ENCODE results near the gene RAB21.

Gene RAB21

GRCh38 chr12:71727958-71728357, 26.7 kb upstream of the RAB21 start:
- no peak for TF ChIP-seq REST (IDR thresholded peaks at IDR 0.05; ENCODE audit: low read depth)
- TF ChIP-seq FOXM1 (IDR thresholded peaks at IDR 0.05; ENCODE audit: borderline replicate concordance, low read depth), result no peak
- no peak for TF ChIP-seq MAX (IDR thresholded peaks at IDR 0.05)
- TF ChIP-seq NFIC (IDR thresholded peaks at IDR 0.05), result no peak
- TF ChIP-seq RAD21 (IDR thresholded peaks at IDR 0.05; ENCODE audit: low read depth), result no peak
- TF ChIP-seq TCF12 (IDR thresholded peaks at IDR 0.05; ENCODE audit: low read depth), result no peak
- no peak for TF ChIP-seq YY1 (IDR thresholded peaks at IDR 0.05; ENCODE audit: low read depth)
- TF ChIP-seq CEBPB (IDR thresholded peaks at IDR 0.05), result no peak
- no peak for TF ChIP-seq CREB1 (IDR thresholded peaks at IDR 0.05; ENCODE audit: low read depth)
- TF ChIP-seq EP300 (IDR thresholded peaks at IDR 0.05; ENCODE audit: borderline replicate concordance), result no peak
- TF ChIP-seq TAF1 (IDR thresholded peaks at IDR 0.05; ENCODE audit: low read depth), result no peak
- TF ChIP-seq TEAD4 (IDR thresholded peaks at IDR 0.05), result no peak
- no peak for TF ChIP-seq USF1 (IDR thresholded peaks at IDR 0.05)
- TF ChIP-seq EGR1 (IDR thresholded peaks at IDR 0.05), result no peak
- TF ChIP-seq ZBTB7A (IDR thresholded peaks at IDR 0.05; ENCODE audit: low read depth), result no peak

GRCh38 chr12:71730936-71731335, 23.7 kb upstream of the RAB21 start:
- TF ChIP-seq ZBTB7A (IDR thresholded peaks at IDR 0.05; ENCODE audit: low read depth), result no peak
- no peak for TF ChIP-seq CREB1 (IDR thresholded peaks at IDR 0.05; ENCODE audit: low read depth)
- no peak for TF ChIP-seq FOXM1 (IDR thresholded peaks at IDR 0.05; ENCODE audit: borderline replicate concordance, low read depth)

- TF ChIP-seq TEAD4 (IDR thresholded peaks at IDR 0.05), result no peak
- no peak for TF ChIP-seq RAD21 (IDR thresholded peaks at IDR 0.05; ENCODE audit: low read depth)
- no peak for TF ChIP-seq CREB1 (IDR thresholded peaks at IDR 0.05; ENCODE audit: low read depth)
- TF ChIP-seq ZBTB7A (IDR thresholded peaks at IDR 0.05; ENCODE audit: low read depth), result no peak
- TF ChIP-seq FOXM1 (IDR thresholded peaks at IDR 0.05; ENCODE audit: borderline replicate concordance, low read depth), result no peak
- TF ChIP-seq REST (IDR thresholded peaks at IDR 0.05; ENCODE audit: low read depth), result no peak
- no peak for TF ChIP-seq NFIC (IDR thresholded peaks at IDR 0.05)
- no peak for TF ChIP-seq EP300 (IDR thresholded peaks at IDR 0.05; ENCODE audit: borderline replicate concordance)
- TF ChIP-seq CEBPB (IDR thresholded peaks at IDR 0.05), result no peak
- no peak for TF ChIP-seq EGR1 (IDR thresholded peaks at IDR 0.05)
- no peak for TF ChIP-seq TCF12 (IDR thresholded peaks at IDR 0.05; ENCODE audit: low read depth)
- TF ChIP-seq TAF1 (IDR thresholded peaks at IDR 0.05; ENCODE audit: low read depth), result no peak
- no peak for TF ChIP-seq MAX (IDR thresholded peaks at IDR 0.05)
- no peak for TF ChIP-seq YY1 (IDR thresholded peaks at IDR 0.05; ENCODE audit: low read depth)
These were observed 23.0 kb upstream of the RAB21 start for GRCh38 chr12:71731439-71732356.

GRCh38 chr12:71732357-71732712, 22.3 kb upstream of the RAB21 start:
- TF ChIP-seq TAF1 (IDR thresholded peaks at IDR 0.05; ENCODE audit: low read depth) (no peak), EGR1 (IDR thresholded peaks at IDR 0.05) (no peak), YY1 (IDR thresholded peaks at IDR 0.05; ENCODE audit: low read depth) (no peak), NFIC (IDR thresholded peaks at IDR 0.05) (no peak), REST (IDR thresholded peaks at IDR 0.05; ENCODE audit: low read depth) (no peak), USF1 (IDR thresholded peaks at IDR 0.05) (no peak), CREB1 (IDR thresholded peaks at IDR 0.05; ENCODE audit: low read depth) (no peak), RAD21 (IDR thresholded peaks at IDR 0.05; ENCODE audit: low read depth) (no peak), TEAD4 (IDR thresholded peaks at IDR 0.05) (no peak), TCF12 (IDR thresholded peaks at IDR 0.05; ENCODE audit: low read depth) (no peak), EP300 (IDR thresholded peaks at IDR 0.05; ENCODE audit: borderline replicate concordance) (no peak), FOXM1 (IDR thresholded peaks at IDR 0.05; ENCODE audit: borderline replicate concordance, low read depth) (no peak), MAX (IDR thresholded peaks at IDR 0.05) (no peak), ZBTB7A (IDR thresholded peaks at IDR 0.05; ENCODE audit: low read depth) (no peak), CEBPB (IDR thresholded peaks at IDR 0.05) (no peak)

Data from Ishikawa (cell line).